Fibroblast of pulmonary artery (primary cell): Measurements from ENCODE around the gene ANKRD13A.
"Not testable (repeated sequence)": the region's sequence is repeated elsewhere in the genome, so short reads cannot be mapped to it uniquely, and the experiment has no call there.

Experiments
- DNase-seq: peaks from one replicate; pipeline ENCODE4 v3.0.0-alpha.2; 2010; ENCODE audit warnings: low read depth
- H3K4me3 ChIP-seq: replicated peaks from 2 replicates; pipeline ENCODE4 v1.5.1; 2011; ENCODE audit warnings: low read depth, mild to moderate bottlenecking, control low read depth, low read length, moderate library complexity
- CTCF ChIP-seq: IDR thresholded peaks from 2 replicates; pipeline ENCODE4 v1.5.1; 2011; ENCODE audit warnings: mild to moderate bottlenecking, control low read depth, low read length, inconsistent platforms; ENCODE audit errors: missing control alignments

ANKRD13A gene

GRCh38 chr12:110046451-110047187 lies 47.4 kb downstream of the ANKRD13A start:
- H3K4me3 ChIP-seq = no peak overlapping the region
- TF ChIP-seq CTCF = no peak
- no peak for DNase-seq

- peak overlapping the region; percentile 86 for H3K4me3 ChIP-seq
- TF ChIP-seq CTCF = no peak
Measured at GRCh38 chr12:110047297-110047940, 48.2 kb downstream of the ANKRD13A start.

GRCh38 chr12:110048242-110049027 lies 49.2 kb downstream of the ANKRD13A start, which contains the start of gene C12orf76:
C12orf76 (minus strand) TSS chr12:110048522; CDS start chr12:110048495, 27 bp downstream.
- peak within 1 kb of the TSS; percentile 86 for H3K4me3 ChIP-seq
- TF ChIP-seq CTCF = no peak
- peak; percentile 99 for DNase-seq

More at GRCh38 chr12:110047297-110047940, 48.2 kb downstream of the ANKRD13A start:
- no peak for DNase-seq

- H3K4me3 ChIP-seq = peak overlapping the region; percentile 86
- not testable (repeated sequence) for DNase-seq
Measured at GRCh38 chr12:110049034-110049433, 49.8 kb downstream of the ANKRD13A start.

GRCh38 chr12:110049666-110050065 lies 50.4 kb downstream of the ANKRD13A start:
- not testable (repeated sequence) for DNase-seq, H3K4me3 ChIP-seq

GRCh38 chr12:110050927-110051326 lies 51.7 kb downstream of the ANKRD13A start:
- no peak for TF ChIP-seq CTCF
- DNase-seq = no peak
- H3K4me3 ChIP-seq = no peak overlapping the region

- not testable (repeated sequence) for H3K4me3 ChIP-seq
- peak; percentile 93 for DNase-seq
Measured at GRCh38 chr12:110055375-110056352, 56.4 kb downstream of the ANKRD13A start.

GRCh38 chr12:110056643-110057042 lies 57.4 kb downstream of the ANKRD13A start:
- DNase-seq, H3K4me3 ChIP-seq: not testable (repeated sequence)
